Endothelial cell of umbilical vein (primary cell): Measurements from ENCODE around the gene CIAO3. TPM values are rescaled to one million over a fixed set of nuclear protein-coding genes. Genes with fewer than 3 reads are reported as not detected.
"Not testable (repeated sequence)": the region's sequence is repeated elsewhere in the genome, so short reads cannot be mapped to it uniquely, and the experiment has no call there.

Experiments used
- BruUV-seq: library from RNA; stranded (reverse); fragments of 400-500 nt; replicated peaks from 2 replicates; lab custom pipeline; 2021; lab: Mats Ljungman, UMichigan
- CTCF ChIA-PET: fragments of 300-600, 350-600 bp; sonication (Branson Sonifier 250); formaldehyde crosslinking; loops from one replicate; lab custom pipeline; 2021; ENCODE audit warnings: antibody characterized with exemption, inconsistent platforms; lab: Charles Lee
- POLR2A ChIA-PET: fragments of 300-600, 350-600 bp; sonication (Branson Sonifier 250); formaldehyde crosslinking; loops from one replicate; lab custom pipeline; 2021; ENCODE audit warnings: antibody characterized with exemption, inconsistent platforms; lab: Charles Lee
- DNase-seq: peaks from one replicate; pipeline ENCODE4 v3.0.0-alpha.2; 2011; ENCODE audit warnings: low read depth, low spot score
- FAIRE-seq: peaks from 2 replicates; lab custom pipeline; 2011; peaks lifted over from hg19 to GRCh38; lab: Jason Lieb, UNC
- H2AFZ ChIP-seq: 2 replicates; pipeline ENCODE4 v1.6.0; 2012; ENCODE audit warnings: low read depth, low read length, control low read depth, inconsistent platforms
- H3K27ac ChIP-seq: 2 replicates; pipeline ENCODE4 v1.5.1; 2011; ENCODE audit warnings: low read depth, mild to moderate bottlenecking, control low read depth, low read length, moderate library complexity; ENCODE audit not compliant: insufficient read depth
- H3K27me3 ChIP-seq, 2 experiments: 2 replicates each; pipeline versions ENCODE4 v1.6.0 to v1.6.1; 2011; ENCODE audit warnings: low read length in 2 of 2, mixed read lengths in 1 of 2; ENCODE audit not compliant: control insufficient read depth in 2 of 2, insufficient read depth in 2 of 2
- H3K36me3 ChIP-seq, 2 experiments: 2 replicates in 1 of 2; 3 replicates in 1 of 2; pipeline ENCODE4 v1.5.1; 2011; ENCODE audit warnings: low read length in 2 of 2, mild to moderate bottlenecking in 1 of 2, moderate library complexity in 1 of 2; ENCODE audit not compliant: control insufficient read depth in 2 of 2, insufficient read depth in 2 of 2; ENCODE audit errors: extremely low read depth in 1 of 2
- H3K4me1 ChIP-seq: 3 replicates; pipeline ENCODE4 v1.5.1; 2011; ENCODE audit warnings: mild to moderate bottlenecking, low read length; ENCODE audit not compliant: control insufficient read depth, insufficient read depth; ENCODE audit errors: extremely low read depth
- H3K4me2 ChIP-seq: 2 replicates; pipeline ENCODE4 v1.6.1; 2011; ENCODE audit warnings: low read length, control low read depth, mixed read lengths; ENCODE audit not compliant: insufficient read depth
- H3K4me3 ChIP-seq, 3 experiments: fragments of 200-600 bp in 1 of 3; sonication (generic), shearing (Covaris generic) in 1 of 3; replicated peaks in 1 of 3; 2 replicates each; pipeline ENCODE4 v1.5.1; 2011 to 2016; ENCODE audit warnings: control low read depth in 3 of 3, low read length in 3 of 3, mild to moderate bottlenecking in 2 of 3, inconsistent platforms in 1 of 3, low read depth in 1 of 3, moderate library complexity in 1 of 3; ENCODE audit not compliant: insufficient read depth in 1 of 3
- H3K79me2 ChIP-seq: 2 replicates; pipeline ENCODE4 v1.6.0; 2012; ENCODE audit warnings: low read length, inconsistent platforms; ENCODE audit not compliant: control insufficient read depth, insufficient read depth
- H3K9ac ChIP-seq: replicated peaks from 2 replicates; pipeline ENCODE3; 2011; ENCODE audit warnings: low read length, control low read depth; ENCODE audit not compliant: insufficient read depth; ENCODE audit errors: extremely low read depth
- H3K9me1 ChIP-seq: replicated peaks from 3 replicates; pipeline ENCODE4 v1.6.0; 2011; ENCODE audit warnings: mild to moderate bottlenecking, low read length; ENCODE audit not compliant: control insufficient read depth, insufficient read depth; ENCODE audit errors: extremely low read depth
- H3K9me3 ChIP-seq: replicated peaks from 2 replicates; pipeline ENCODE4 v1.5.1; 2012; ENCODE audit warnings: low read length, inconsistent platforms; ENCODE audit not compliant: control insufficient read depth, insufficient read depth
- H4K20me1 ChIP-seq: replicated peaks from 2 replicates; pipeline ENCODE3; 2011; ENCODE audit warnings: mild to moderate bottlenecking, low read length; ENCODE audit not compliant: control insufficient read depth, insufficient read depth; ENCODE audit errors: extremely low read depth
- EZH2 ChIP-seq: IDR thresholded peaks from 2 replicates; pipeline ENCODE4 v1.6.1; 2012; ENCODE audit warnings: borderline replicate concordance, low read depth, mild to moderate bottlenecking, moderate library complexity, low read length, inconsistent platforms; ENCODE audit not compliant: severe bottlenecking
- FOS ChIP-seq: IDR thresholded peaks from 2 replicates; pipeline ENCODE4 v1.6.1; 2011; ENCODE audit warnings: mild to moderate bottlenecking, low read length, moderate library complexity, borderline replicate concordance; ENCODE audit not compliant: insufficient read depth
- GATA2 ChIP-seq: IDR thresholded peaks from 2 replicates; pipeline ENCODE4 v1.7.0; 2011; ENCODE audit warnings: low read depth, mild to moderate bottlenecking, moderate library complexity, mixed read lengths, low read length; ENCODE audit not compliant: insufficient read length, insufficient read depth
- JUN ChIP-seq: IDR thresholded peaks from 2 replicates; pipeline ENCODE4 v1.6.1; 2011; ENCODE audit warnings: borderline replicate concordance, low read depth; ENCODE audit not compliant: insufficient read length, insufficient read depth
- MYC ChIP-seq: IDR thresholded peaks from one replicate; pipeline ENCODE4 v1.6.1; 2011; ENCODE audit warnings: mild to moderate bottlenecking, low read depth, low read length
- POLR2A ChIP-seq: IDR thresholded peaks from 2 replicates; pipeline ENCODE4 v1.6.1; 2012; ENCODE audit warnings: low read depth, mild to moderate bottlenecking, control low read depth, low read length
- POLR2AphosphoS5 ChIP-seq: IDR thresholded peaks from 2 replicates; pipeline ENCODE4 v1.6.1; 2012; ENCODE audit warnings: low read depth, mild to moderate bottlenecking, control low read depth, low read length, moderate library complexity; ENCODE audit not compliant: insufficient read depth
- dilution Hi-C: fragments of 300-500 bp; cut with MboI; formaldehyde crosslinking; loops from one replicate; pipeline ENCODE4 v1.15.0; 2019; ENCODE audit warnings: low sequenced_read_pairs; ENCODE audit not compliant: extremely low pct_ligation_motif_present
- intact Hi-C: fragments of 100-400 bp; cut with micrococcal nuclease; formaldehyde crosslinking; loops from one replicate; pipeline ENCODE4 v1.10.0; 2022
- polyA plus RNA-seq, 4 experiments: library from polyadenylated mRNA; depleted of rRNA in 3 of 4; stranded (reverse) in 3 of 4; unstranded in 1 of 4; fragments of >200 nt; gene quantifications; 2 replicates each; pipeline versions ENCODE4 v1.2.1 to v1.2.3, GENCODE V29; 2011 to 2012; ENCODE audit warnings: missing spikeins in 1 of 4
- total RNA-seq: library from RNA; stranded (reverse); gene quantifications from 2 replicates; pipeline ENCODE4 v1.2.3, GENCODE V29; 2021
- TF ChIP-seq, protein P1 (sequence below), 2 donors: IDR thresholded peaks; 1 replicate in 1 of 2; 2 replicates in 1 of 2; pipeline ENCODE4 v1.5.1; 2011; ENCODE audit warnings: low read length in 2 of 2, mild to moderate bottlenecking in 2 of 2, moderate library complexity in 2 of 2, control low read depth in 1 of 2, inconsistent platforms in 1 of 2, low read depth in 1 of 2; ENCODE audit not compliant: insufficient read depth in 1 of 2; ENCODE audit errors: extremely low read depth in 1 of 2
- TF ChIP-seq, protein P2 (sequence below): IDR thresholded peaks from 2 replicates; pipeline ENCODE4 v1.6.1; 2011; ENCODE audit not compliant: insufficient read depth, insufficient read length

The CIAO3 gene
- total and polyA plus RNA-seq, 2 donors (not counting 3 experiments of a cell fraction or from before 2014, with no cell fraction given): 23.1 to 33.8 TPM

DNA sequence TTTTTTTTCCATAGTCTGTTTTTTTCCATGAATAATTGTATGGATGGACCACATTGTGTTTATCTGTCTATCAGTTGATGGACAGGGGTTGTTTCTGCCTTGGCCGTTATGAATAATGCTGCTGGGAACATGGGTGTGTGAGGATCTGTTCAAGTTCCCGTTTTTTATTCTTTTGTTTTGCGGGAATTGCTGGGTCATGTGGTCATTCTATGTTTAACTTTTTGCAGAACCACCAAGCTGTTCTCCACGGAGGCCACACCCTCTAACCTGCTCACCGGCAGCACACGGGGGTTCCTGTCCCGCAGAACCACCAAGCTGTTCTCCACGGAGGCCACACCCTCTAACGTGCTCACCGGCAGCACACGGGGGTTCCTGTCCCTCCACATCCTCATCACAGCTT is 13.9 kb upstream of the CIAO3 start:
- Histone ChIP-seq H3K27me3 (peaks cover 4 to 6% of the 10 kb centered on the region in 2 experiments), H4K20me1 (no peaks in the 10 kb centered on the region), H3K4me1 (no peaks in the 10 kb centered on the region), H3K27ac (no peak overlapping the region), H3K36me3 (no peaks in the 10 kb centered on the region), H3K4me2 (no peak overlapping the region), H3K9ac (no peak overlapping the region), H3K9me3 (no peaks in the 10 kb centered on the region), H3K4me3 (no peak overlapping the region), H3K79me2 (no peaks in the 10 kb centered on the region), H2AFZ (no peak overlapping the region), H3K9me1 (no peaks in the 10 kb centered on the region)
- FAIRE-seq (no peak), DNase-seq (no peak)
- dilution Hi-C loops (no loop called here), intact Hi-C loops (no loop called here)
- ChIA-PET CTCF (no interaction called here), POLR2A (no interaction called here)
- TF ChIP-seq, protein P1, sequence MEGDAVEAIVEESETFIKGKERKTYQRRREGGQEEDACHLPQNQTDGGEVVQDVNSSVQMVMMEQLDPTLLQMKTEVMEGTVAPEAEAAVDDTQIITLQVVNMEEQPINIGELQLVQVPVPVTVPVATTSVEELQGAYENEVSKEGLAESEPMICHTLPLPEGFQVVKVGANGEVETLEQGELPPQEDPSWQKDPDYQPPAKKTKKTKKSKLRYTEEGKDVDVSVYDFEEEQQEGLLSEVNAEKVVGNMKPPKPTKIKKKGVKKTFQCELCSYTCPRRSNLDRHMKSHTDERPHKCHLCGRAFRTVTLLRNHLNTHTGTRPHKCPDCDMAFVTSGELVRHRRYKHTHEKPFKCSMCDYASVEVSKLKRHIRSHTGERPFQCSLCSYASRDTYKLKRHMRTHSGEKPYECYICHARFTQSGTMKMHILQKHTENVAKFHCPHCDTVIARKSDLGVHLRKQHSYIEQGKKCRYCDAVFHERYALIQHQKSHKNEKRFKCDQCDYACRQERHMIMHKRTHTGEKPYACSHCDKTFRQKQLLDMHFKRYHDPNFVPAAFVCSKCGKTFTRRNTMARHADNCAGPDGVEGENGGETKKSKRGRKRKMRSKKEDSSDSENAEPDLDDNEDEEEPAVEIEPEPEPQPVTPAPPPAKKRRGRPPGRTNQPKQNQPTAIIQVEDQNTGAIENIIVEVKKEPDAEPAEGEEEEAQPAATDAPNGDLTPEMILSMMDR (IDR thresholded peaks at IDR 0.05; ENCODE audit: extremely low read depth in 1 of 2, insufficient read depth in 1 of 2, low read depth in 1 of 2, low read length in 2 of 2): no peak
- TF ChIP-seq POLR2A: no peak
- TF ChIP-seq EZH2: no peak
- TF ChIP-seq, protein P2, sequence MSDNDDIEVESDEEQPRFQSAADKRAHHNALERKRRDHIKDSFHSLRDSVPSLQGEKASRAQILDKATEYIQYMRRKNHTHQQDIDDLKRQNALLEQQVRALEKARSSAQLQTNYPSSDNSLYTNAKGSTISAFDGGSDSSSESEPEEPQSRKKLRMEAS: no peak
- no peak for TF ChIP-seq GATA2
- no peak for TF ChIP-seq FOS
- no peak for TF ChIP-seq JUN
- TF ChIP-seq POLR2AphosphoS5: no peak
- TF ChIP-seq MYC: no peak
- no TSS peak for BruUV-seq

DNA sequence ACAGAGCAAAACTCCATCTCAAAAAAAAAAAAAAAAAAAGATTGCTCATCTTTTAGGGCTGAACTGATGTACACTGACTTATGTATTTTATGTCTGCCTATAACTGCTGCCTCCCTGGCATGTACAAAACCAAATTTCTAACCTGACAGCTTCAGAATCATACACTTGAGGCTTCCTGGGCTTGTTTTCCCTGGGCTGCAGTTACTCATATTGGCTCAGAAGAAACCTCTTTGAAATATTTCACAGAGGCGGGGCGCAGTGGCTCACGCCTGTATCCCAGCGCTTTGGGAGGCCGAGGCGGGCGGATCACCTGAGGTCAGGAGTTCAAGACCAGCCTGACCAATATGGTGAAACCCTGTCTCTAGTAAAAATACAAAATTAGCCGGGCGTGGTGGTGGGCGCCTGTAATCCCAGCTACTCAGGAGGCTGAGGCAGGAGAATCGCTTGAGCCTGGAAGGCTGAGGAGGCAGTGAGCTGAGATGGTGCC is 13.4 kb upstream of the CIAO3 start:
- BruUV-seq: not testable (repeated sequence)

More for the DNA sequence above, 13.4 kb upstream of the CIAO3 start:
- H3K27ac ChIP-seq, H3K9me3 ChIP-seq, intact Hi-C loops, H4K20me1 ChIP-seq, POLR2A ChIA-PET, H3K4me1 ChIP-seq, H3K4me3 ChIP-seq, FAIRE-seq, dilution Hi-C loops, H3K9ac ChIP-seq, CTCF ChIA-PET, H2AFZ ChIP-seq, H3K4me2 ChIP-seq, H3K36me3 ChIP-seq, H3K79me2 ChIP-seq, H3K27me3 ChIP-seq, H3K9me1 ChIP-seq, DNase-seq: not testable (repeated sequence)
